Mucosa of rectum (tissue), 2 donors: Measurements from ENCODE around the gene KIF16B.

Experiments used
- H3K27ac ChIP-seq, 2 donors: one replicate each; pipeline ENCODE4 v1.7.0; 2013; ENCODE audit warnings: inconsistent platforms in 2 of 2, low read depth in 2 of 2, low read length in 2 of 2
- H3K27me3 ChIP-seq, 2 donors: one replicate each; pipeline ENCODE4 v1.7.0; 2013; ENCODE audit warnings: low read length in 2 of 2; ENCODE audit not compliant: control insufficient read depth in 2 of 2, insufficient read depth in 2 of 2
- H3K36me3 ChIP-seq, 2 donors: one replicate each; pipeline ENCODE4 v1.7.0; 2013; ENCODE audit warnings: low read length in 2 of 2; ENCODE audit not compliant: control insufficient read depth in 2 of 2, insufficient read depth in 2 of 2
- H3K4me1 ChIP-seq, 2 donors: one replicate each; pipeline ENCODE4 v1.7.0; 2013; ENCODE audit warnings: low read length in 2 of 2, mild to moderate bottlenecking in 1 of 2; ENCODE audit not compliant: control insufficient read depth in 2 of 2, insufficient read depth in 2 of 2
- H3K4me3 ChIP-seq, 2 donors: one replicate each; pipeline ENCODE4 v1.7.0; 2013; ENCODE audit warnings: low read length in 2 of 2
- H3K9ac ChIP-seq, 2 donors: one replicate each; pipeline ENCODE4 v1.7.0; 2013; ENCODE audit warnings: low read length in 2 of 2, low read depth in 1 of 2, mild to moderate bottlenecking in 1 of 2
- H3K9me3 ChIP-seq, 2 donors: one replicate each; pipeline ENCODE4 v1.7.0; 2013; ENCODE audit warnings: low read length in 2 of 2; ENCODE audit not compliant: control insufficient read depth in 2 of 2
- donor health status: healthy.
- donor health status: Normal muscosa, but diverticular disease.

Gene KIF16B

GRCh38 chr20:16222859-16223411 lies 350.3 kb downstream of the KIF16B start:
- H3K4me1 ChIP-seq = no peaks in the 10 kb centered on the region
- no peak overlapping the region for H3K4me3 ChIP-seq
- no peaks in the 10 kb centered on the region for H3K27me3 ChIP-seq
- H3K9ac ChIP-seq = no peak overlapping the region
- no peaks in the 10 kb centered on the region for H3K9me3 ChIP-seq
- H3K27ac ChIP-seq = no peak overlapping the region
- H3K36me3 ChIP-seq = no peaks in the 10 kb centered on the region
